ENCODE data around the gene CADPS2. TPM values are rescaled to one million over a fixed set of nuclear protein-coding genes. Genes with fewer than 3 reads are reported as not detected.

CADPS2 gene
- total RNA-seq (not detected), polyA plus RNA-seq (not detected), total RNA-seq (not detected)

GRCh38 chr7:122886357-122887081 lies at the start of gene CADPS2:
TSS of gene CADPS2 (minus strand) at chr7:122886460. CDS start at chr7:122886337, 123 bp downstream.
- H3K9me3 ChIP-seq (ENCODE audit: control insufficient read depth in 2 of 3, low read length in 3 of 3), result no peaks in the 10 kb centered on the region
- H3K4me3 Mint-ChIP-seq, result peak within 1 kb of the TSS; percentile 6 to 68 (median 54)
- no peaks in the 10 kb centered on the region for H3K4me1 ChIP-seq (ENCODE audit: control insufficient read depth in 2 of 2, insufficient read depth in 2 of 2, low read length in 2 of 2)
- peaks cover 59 to 72% (median 63%) of the 10 kb centered on the region in 5 donors for H3K27me3 Mint-ChIP-seq
- H3K27ac ChIP-seq (ENCODE audit: low read depth, low read length), result no peak within 1 kb of the TSS
- peaks cover 0 to 11% (median 3%) of the 10 kb centered on the region in 11 donors for H3K9me3 Mint-ChIP-seq
- intact Hi-C loops (cut with micrococcal nuclease), result loop anchor here in 1 of 2 donors (5.0 kb wide), 1 partner anchor 1526 kb away; no protein-coding TSS in a partner anchor
- ChIA-PET CTCF (no interaction called here), POLR2A (no interaction called here)
- H3K27ac Mint-ChIP-seq, result no peak within 1 kb of the TSS
- no peaks in the 10 kb centered on the region for H3K36me3 ChIP-seq (ENCODE audit: control insufficient read depth in 2 of 3, insufficient read depth in 3 of 3, low read length in 3 of 3)
- peaks cover 0 to 7% (median 0%) of the 10 kb centered on the region in 5 donors for H3K36me3 Mint-ChIP-seq
- H3K27me3 ChIP-seq (ENCODE audit: control insufficient read depth in 2 of 2, insufficient read depth in 2 of 2, low read length in 2 of 2), result no peaks in the 10 kb centered on the region
- H3K4me1 Mint-ChIP-seq, result peaks cover 0 to 14% (median 10%) of the 10 kb centered on the region in 7 donors
- DNase-seq (peak in 1 of 9 donors; percentile 34), ATAC-seq (no peak)
- H3K4me3 ChIP-seq (ENCODE audit: low read length), result no peak within 1 kb of the TSS

GRCh38 chr7:122935620-122936019 lies 49.4 kb upstream of the CADPS2 start:
- Histone ChIP-seq H3K27ac (ENCODE audit: low read depth, low read length) (no peak overlapping the region), H3K36me3 (ENCODE audit: control insufficient read depth in 2 of 3, insufficient read depth in 3 of 3, low read length in 3 of 3) (no peaks in the 10 kb centered on the region), H3K4me1 (ENCODE audit: control insufficient read depth in 2 of 2, insufficient read depth in 2 of 2, low read length in 2 of 2) (no peaks in the 10 kb centered on the region), H3K27me3 (ENCODE audit: control insufficient read depth in 2 of 2, insufficient read depth in 2 of 2, low read length in 2 of 2) (no peaks in the 10 kb centered on the region), H3K4me3 (ENCODE audit: low read length) (no peak overlapping the region), H3K9me3 (ENCODE audit: control insufficient read depth in 2 of 3, low read length in 3 of 3) (no peaks in the 10 kb centered on the region)
- Mint-ChIP-seq H3K27ac (no peak overlapping the region), H3K27me3 (no peaks in the 10 kb centered on the region), H3K4me3 (no peak overlapping the region), H3K36me3 (no peaks in the 10 kb centered on the region), H3K4me1 (no peaks in the 10 kb centered on the region), H3K9me3 (peaks cover 0 to 20% (median 5%) of the 10 kb centered on the region in 11 donors)
- CTCF ChIA-PET, result no interaction called here
- POLR2A ChIA-PET, result no interaction called here
- intact Hi-C loops (cut with micrococcal nuclease), result no loop called here
- ATAC-seq (no peak), DNase-seq (no peak)

- Mint-ChIP-seq H3K36me3 (no peaks in the 10 kb centered on the region), H3K4me3 (no peak overlapping the region), H3K27ac (no peak overlapping the region), H3K9me3 (peaks cover 0 to 4% (median 0%) of the 10 kb centered on the region in 11 donors), H3K4me1 (no peaks in the 10 kb centered on the region), H3K27me3 (no peaks in the 10 kb centered on the region)
- Histone ChIP-seq H3K9me3 (ENCODE audit: control insufficient read depth in 2 of 3, low read length in 3 of 3) (no peaks in the 10 kb centered on the region), H3K4me3 (ENCODE audit: low read length) (no peak overlapping the region), H3K27me3 (ENCODE audit: control insufficient read depth in 2 of 2, insufficient read depth in 2 of 2, low read length in 2 of 2) (no peaks in the 10 kb centered on the region), H3K36me3 (ENCODE audit: control insufficient read depth in 2 of 3, insufficient read depth in 3 of 3, low read length in 3 of 3) (no peaks in the 10 kb centered on the region), H3K4me1 (ENCODE audit: control insufficient read depth in 2 of 2, insufficient read depth in 2 of 2, low read length in 2 of 2) (no peaks in the 10 kb centered on the region), H3K27ac (ENCODE audit: low read depth, low read length) (no peak overlapping the region)
- DNase-seq (no peak), ATAC-seq (no peak)
- intact Hi-C loops (cut with micrococcal nuclease), result no loop called here
- ChIA-PET CTCF (no interaction called here), POLR2A (no interaction called here)
Observed at GRCh38 chr7:122919643-122920181, 33.5 kb upstream of the CADPS2 start.

DNA sequence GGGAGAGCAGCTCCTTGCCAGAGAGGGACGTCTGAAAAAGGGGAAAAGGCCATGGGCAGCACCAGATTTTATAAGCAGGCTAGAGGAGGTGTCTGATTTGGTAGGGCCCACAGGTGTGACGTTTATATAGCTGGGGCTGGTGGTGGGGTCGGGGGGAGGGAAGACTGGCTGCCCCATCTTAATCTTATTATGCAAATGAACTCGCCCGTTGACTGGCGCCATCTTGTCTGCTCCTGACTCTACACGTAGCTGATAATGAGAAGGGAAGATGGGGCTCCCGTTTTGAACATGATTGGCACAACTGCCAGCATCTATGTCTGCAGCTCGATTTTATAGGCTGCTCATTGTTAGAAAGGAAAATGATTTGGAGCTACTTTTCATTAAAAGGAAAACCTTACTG lies 28.6 kb upstream of the CADPS2 start:
- Mint-ChIP-seq H3K27me3 (no peaks in the 10 kb centered on the region), H3K36me3 (no peaks in the 10 kb centered on the region), H3K27ac (no peak overlapping the region), H3K4me3 (no peak overlapping the region), H3K4me1 (no peaks in the 10 kb centered on the region), H3K9me3 (peaks cover 0 to 10% (median 4%) of the 10 kb centered on the region in 11 donors)
- CTCF ChIA-PET, result no interaction called here
- no peak for ATAC-seq
- DNase-seq, result no peak
- H3K36me3 ChIP-seq (ENCODE audit: control insufficient read depth in 2 of 3, insufficient read depth in 3 of 3, low read length in 3 of 3), result no peaks in the 10 kb centered on the region
- no peak overlapping the region for H3K4me3 ChIP-seq (ENCODE audit: low read length)
- H3K9me3 ChIP-seq (ENCODE audit: control insufficient read depth in 2 of 3, low read length in 3 of 3), result no peaks in the 10 kb centered on the region
- no peak overlapping the region for H3K27ac ChIP-seq (ENCODE audit: low read depth, low read length)
- H3K27me3 ChIP-seq (ENCODE audit: control insufficient read depth in 2 of 2, insufficient read depth in 2 of 2, low read length in 2 of 2), result no peaks in the 10 kb centered on the region
- POLR2A ChIA-PET, result no interaction called here
- H3K4me1 ChIP-seq (ENCODE audit: control insufficient read depth in 2 of 2, insufficient read depth in 2 of 2, low read length in 2 of 2), result no peaks in the 10 kb centered on the region
- intact Hi-C loops (cut with micrococcal nuclease), result no loop called here

- no peak overlapping the region for H3K27ac ChIP-seq (ENCODE audit: low read depth, low read length)
- H3K4me1 ChIP-seq (ENCODE audit: control insufficient read depth in 2 of 2, insufficient read depth in 2 of 2, low read length in 2 of 2), result no peaks in the 10 kb centered on the region
- intact Hi-C loops (cut with micrococcal nuclease), result no loop called here
- Mint-ChIP-seq H3K4me1 (no peaks in the 10 kb centered on the region), H3K27ac (no peak overlapping the region), H3K36me3 (no peaks in the 10 kb centered on the region), H3K4me3 (no peak overlapping the region), H3K9me3 (peaks cover 0 to 10% (median 3%) of the 10 kb centered on the region in 11 donors), H3K27me3 (no peaks in the 10 kb centered on the region)
- H3K36me3 ChIP-seq (ENCODE audit: control insufficient read depth in 2 of 3, insufficient read depth in 3 of 3, low read length in 3 of 3), result no peaks in the 10 kb centered on the region
- ChIA-PET CTCF (no interaction called here), POLR2A (no interaction called here)
- DNase-seq (no peak), ATAC-seq (no peak)
- H3K9me3 ChIP-seq (ENCODE audit: control insufficient read depth in 2 of 3, low read length in 3 of 3), result no peaks in the 10 kb centered on the region
- no peak overlapping the region for H3K4me3 ChIP-seq (ENCODE audit: low read length)
- H3K27me3 ChIP-seq (ENCODE audit: control insufficient read depth in 2 of 2, insufficient read depth in 2 of 2, low read length in 2 of 2), result no peaks in the 10 kb centered on the region
Observed at GRCh38 chr7:122913608-122914007, 27.3 kb upstream of the CADPS2 start.

DNA sequence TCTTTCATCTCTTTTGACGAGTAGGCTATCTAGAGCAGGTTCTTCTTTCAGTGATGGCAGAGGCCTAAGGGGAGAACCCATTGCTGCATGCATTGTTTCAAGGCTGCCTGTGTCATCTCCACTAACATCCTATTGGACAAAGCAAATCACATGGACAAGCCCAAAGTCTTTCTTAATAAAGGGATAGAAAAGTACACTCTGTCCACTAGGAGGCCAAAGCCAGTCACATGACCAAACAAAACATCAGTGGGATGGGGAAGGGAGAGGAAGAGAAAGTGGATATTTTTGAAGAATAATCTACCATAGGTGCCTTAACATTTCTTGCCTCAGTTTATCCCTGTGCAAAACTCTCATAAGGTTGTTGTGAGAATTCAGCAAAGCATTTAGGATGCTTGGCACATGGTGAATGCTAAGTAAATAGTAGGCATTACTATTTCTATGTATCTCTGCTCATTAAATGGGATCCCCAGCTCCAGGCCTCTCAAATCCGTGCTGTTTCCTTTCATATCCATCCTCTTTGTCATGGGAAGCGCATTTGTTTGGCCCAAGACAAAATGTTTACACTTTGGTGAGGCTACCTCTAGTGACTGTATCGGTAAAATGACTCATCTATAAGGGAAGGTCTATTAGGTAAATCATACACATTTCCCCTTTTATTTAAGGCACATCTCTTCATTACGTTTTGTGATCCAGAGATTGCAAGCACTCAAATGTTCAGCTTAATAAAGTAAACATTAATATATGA lies 16.7 kb upstream of the CADPS2 start:
- Mint-ChIP-seq H3K27ac (no peak overlapping the region), H3K9me3 (peaks cover 0 to 4% (median 0%) of the 10 kb centered on the region in 11 donors), H3K4me1 (no peaks in the 10 kb centered on the region), H3K36me3 (no peaks in the 10 kb centered on the region), H3K27me3 (no peaks in the 10 kb centered on the region), H3K4me3 (no peak overlapping the region)
- Histone ChIP-seq H3K9me3 (ENCODE audit: control insufficient read depth in 2 of 3, low read length in 3 of 3) (no peaks in the 10 kb centered on the region), H3K36me3 (ENCODE audit: control insufficient read depth in 2 of 3, insufficient read depth in 3 of 3, low read length in 3 of 3) (no peaks in the 10 kb centered on the region), H3K27ac (ENCODE audit: low read depth, low read length) (no peak overlapping the region), H3K27me3 (ENCODE audit: control insufficient read depth in 2 of 2, insufficient read depth in 2 of 2, low read length in 2 of 2) (no peaks in the 10 kb centered on the region), H3K4me3 (ENCODE audit: low read length) (no peak overlapping the region), H3K4me1 (ENCODE audit: control insufficient read depth in 2 of 2, insufficient read depth in 2 of 2, low read length in 2 of 2) (no peaks in the 10 kb centered on the region)
- DNase-seq, result no peak
- ATAC-seq, result no peak
- intact Hi-C loops (cut with micrococcal nuclease), result no loop called here
- ChIA-PET POLR2A (no interaction called here), CTCF (no interaction called here)
